K562 treated with DMSO at 1 percent for 12 hours (cell line): ENCODE data around the gene ADPRH. TPM values are rescaled to one million over a fixed set of nuclear protein-coding genes. Genes with fewer than 3 reads are reported as not detected.

ENCODE experiments used
- total RNA-seq: library from RNA; unstranded; fragments of 300-600 nt; gene quantifications from 2 replicates; pipeline ENCODE4 v1.2.3, GENCODE V29; 2022; ENCODE audit not compliant: insufficient read depth

Gene ADPRH
- 1.0 and 2.9 TPM in 2 replicates for total RNA-seq

DNA sequence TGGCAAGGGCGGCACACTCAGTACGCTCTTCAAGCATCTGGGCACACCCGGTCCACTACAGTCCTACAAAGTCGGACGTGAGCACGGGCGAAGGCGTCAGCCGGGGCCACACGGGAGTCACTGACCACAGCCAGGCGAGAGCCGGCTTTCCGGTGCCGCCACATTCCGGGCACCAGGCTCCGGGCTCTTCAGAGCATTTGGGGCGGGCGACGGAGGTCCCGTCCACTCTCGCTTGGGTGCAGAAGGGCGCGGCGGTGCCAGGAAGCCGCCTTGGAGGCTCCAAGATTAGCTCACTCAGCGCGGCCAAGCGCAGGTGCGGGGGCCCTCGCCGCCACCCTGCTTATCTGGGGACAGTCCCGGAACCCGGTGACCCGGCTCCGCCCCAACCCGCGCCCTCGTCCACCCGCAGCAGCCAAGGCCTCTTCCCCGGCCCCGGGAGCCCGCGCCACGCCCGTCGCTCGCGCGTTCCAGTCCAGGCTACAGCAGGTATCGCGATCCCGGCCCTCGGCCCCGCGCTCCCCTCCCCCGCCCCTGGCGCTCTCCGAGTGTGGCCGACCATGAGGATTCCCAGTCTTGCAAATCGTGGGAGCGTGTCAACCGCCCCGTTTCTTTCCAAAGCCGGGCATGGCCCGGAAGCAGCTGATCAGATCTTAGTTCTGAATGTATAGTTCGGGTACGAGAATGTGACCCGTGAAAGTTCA lies at the start of gene ADPRH:
ADPRH (plus strand) TSS at position 127 of the 701 bp plus-strand sequence. CDS start 2,678 bp downstream, outside the sequence.

DNA sequence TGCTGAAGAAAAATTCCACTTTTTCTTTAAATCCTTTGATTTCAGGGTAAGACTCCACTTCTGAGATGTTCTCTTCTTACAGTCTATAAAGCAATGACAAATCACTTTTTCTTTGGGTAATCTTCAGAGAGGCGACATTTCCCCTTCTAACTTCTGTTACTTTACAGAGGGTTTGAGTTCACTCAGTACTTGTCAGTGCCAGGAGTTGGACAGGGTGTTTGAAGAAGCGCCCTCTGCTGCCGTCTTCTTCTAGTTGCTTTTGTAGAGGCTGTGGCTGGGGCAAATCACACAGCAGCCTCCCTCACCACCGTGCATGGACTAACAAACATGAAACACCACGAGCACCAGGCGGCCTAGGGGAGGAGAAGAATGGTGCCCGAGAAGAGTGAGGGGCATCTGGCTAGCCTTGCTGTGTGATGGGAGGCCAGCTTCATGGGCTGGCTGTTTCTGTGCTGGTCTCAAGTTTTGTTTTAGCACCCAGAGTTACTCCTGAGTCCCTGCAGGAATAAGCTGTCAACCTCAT lies 19.8 kb upstream of the ADPRH start, which contains the start of gene CD80:
CD80 (minus strand) TSS at position 174 of the 523 bp plus-strand sequence. CDS start 1,886 bp downstream, outside the sequence.

GRCh38 chr3:119597548-119598288 lies 18.4 kb downstream of the ADPRH start, which contains the start of gene PLA1A:
Gene PLA1A, plus strand, starts transcription at chr3:119597885. Its CDS starts 29 bp downstream, at chr3:119597914.

Other genes with a start within 250 kb of the ADPRH start
- gene TMEM39A, start 115.9 kb upstream of the ADPRH start, total RNA-seq: 7.2 and 17.0 TPM in 2 replicates
- gene POGLUT1, start 110.5 kb upstream of the ADPRH start, total RNA-seq: 2.5 and 6.4 TPM in 2 replicates
- gene TIMMDC1, start 80.9 kb upstream of the ADPRH start, total RNA-seq: 54.3 and 58.8 TPM in 2 replicates
- gene CD80, start 19.9 kb upstream of the ADPRH start, total RNA-seq: 14.9 and 24.9 TPM in 2 replicates
- not detected in 2 replicates for gene PLA1A, start 18.4 kb downstream of the ADPRH start, total RNA-seq
- 0.44 TPM in 1 of 2 replicates, not detected in the other for gene POPDC2, start 81.1 kb downstream of the ADPRH start, total RNA-seq
- gene COX17, start 97.9 kb downstream of the ADPRH start, total RNA-seq: 46.1 and 76.3 TPM in 2 replicates
- gene CFAP91, start 123.5 kb downstream of the ADPRH start, total RNA-seq: not detected in 2 replicates
- gene NR1I2, start 202.6 kb downstream of the ADPRH start, total RNA-seq: not detected in 2 replicates